Activated T-cell treated with anti-CD3 and anti-CD28 coated beads for 4 hours (primary cell): ENCODE results near the gene RGS4.

Experiments
- DNase-seq: peaks from one replicate; pipeline ENCODE4 v3.0.0-alpha.2; 2020

The RGS4 gene

GRCh38 chr1:163069142-163069541 is at the start of gene RGS4:
RGS4 (plus strand) TSS chr1:163069361; CDS start chr1:163069485, 124 bp downstream.
- DNase-seq = no peak

DNA sequence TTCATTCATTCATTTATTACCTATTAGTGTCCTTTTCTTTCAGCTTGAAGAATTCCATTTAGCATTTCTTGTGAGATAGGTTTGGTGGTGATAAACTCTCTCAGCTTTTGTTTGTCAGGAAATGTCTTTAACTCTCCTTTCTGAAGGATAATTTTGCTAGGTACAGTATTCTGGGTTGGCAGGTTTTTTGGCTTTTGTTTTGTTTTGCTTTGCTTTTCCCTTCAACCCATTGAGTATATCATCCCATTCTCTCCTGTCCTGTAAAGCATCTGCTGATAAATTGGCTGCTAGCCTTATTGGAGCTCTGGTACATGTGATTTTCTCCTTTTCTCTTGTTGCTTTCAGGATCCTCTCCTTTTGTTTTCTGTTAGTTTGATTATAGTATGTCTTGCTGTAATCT is 47.0 kb upstream of the RGS4 start:
- no peak for DNase-seq

- no peak for DNase-seq
These were observed 41.6 kb upstream of the RGS4 start for GRCh38 chr1:163027610-163028009.

DNA sequence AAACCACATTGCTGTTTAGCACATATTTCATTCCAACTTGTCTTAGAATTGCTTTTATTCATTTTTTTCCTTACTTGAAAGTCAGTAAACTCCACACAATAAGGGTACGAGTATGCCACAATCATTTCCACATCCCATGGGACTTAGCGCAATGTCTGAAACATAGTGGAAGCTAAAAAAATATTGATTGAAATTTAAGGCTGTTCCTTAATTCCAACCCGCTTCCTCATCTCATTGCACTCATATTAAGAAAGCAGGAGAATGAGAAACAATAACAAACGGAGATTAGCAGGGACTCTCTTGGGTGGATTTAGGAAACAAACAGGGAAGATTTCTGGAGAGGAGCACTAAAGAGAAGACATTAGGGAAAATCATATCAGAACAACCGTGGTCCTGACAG is 39.3 kb upstream of the RGS4 start:
- DNase-seq = no peak

- DNase-seq = no peak
These were observed 33.5 kb upstream of the RGS4 start for GRCh38 chr1:163035446-163036249.

GRCh38 chr1:163036671-163037070 is 32.5 kb upstream of the RGS4 start:
- DNase-seq = no peak

DNA sequence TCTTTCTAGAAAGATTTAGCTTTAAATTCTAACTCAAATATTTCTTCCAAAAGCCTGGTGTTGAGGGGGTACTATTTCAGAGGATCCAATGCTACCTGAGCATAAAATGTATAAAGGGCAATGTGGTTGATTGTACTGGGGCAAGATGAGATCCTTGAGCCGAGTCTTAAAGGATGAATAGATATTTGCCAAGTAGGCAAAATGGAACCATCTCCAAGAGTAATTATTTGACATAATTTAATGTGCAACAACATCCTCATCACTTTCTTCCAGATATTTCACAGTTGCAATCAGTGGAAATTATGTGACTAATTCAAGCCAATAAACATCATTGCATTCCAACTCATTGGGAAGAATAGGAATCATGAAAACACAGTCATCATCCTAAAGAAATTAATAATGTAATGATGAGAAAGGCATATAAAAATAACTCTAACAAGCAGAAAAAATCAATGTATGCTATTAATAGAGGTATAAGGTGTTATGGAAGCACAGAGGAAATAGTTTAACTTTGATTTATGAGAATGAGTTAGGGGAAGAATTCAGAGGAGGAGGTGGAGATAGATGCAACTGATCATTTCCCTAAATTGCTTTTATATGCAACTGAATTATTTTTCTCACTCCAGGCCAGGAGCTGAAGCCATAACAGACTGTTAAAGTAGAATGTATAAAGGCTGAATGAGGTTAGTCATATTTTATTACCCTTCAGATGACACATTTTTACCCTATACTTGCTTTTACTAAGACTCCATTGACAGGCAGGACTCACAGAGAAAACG is 30.0 kb upstream of the RGS4 start:
- DNase-seq = no peak

GRCh38 chr1:163039707-163040093 is 29.5 kb upstream of the RGS4 start:
- DNase-seq = no peak

DNA sequence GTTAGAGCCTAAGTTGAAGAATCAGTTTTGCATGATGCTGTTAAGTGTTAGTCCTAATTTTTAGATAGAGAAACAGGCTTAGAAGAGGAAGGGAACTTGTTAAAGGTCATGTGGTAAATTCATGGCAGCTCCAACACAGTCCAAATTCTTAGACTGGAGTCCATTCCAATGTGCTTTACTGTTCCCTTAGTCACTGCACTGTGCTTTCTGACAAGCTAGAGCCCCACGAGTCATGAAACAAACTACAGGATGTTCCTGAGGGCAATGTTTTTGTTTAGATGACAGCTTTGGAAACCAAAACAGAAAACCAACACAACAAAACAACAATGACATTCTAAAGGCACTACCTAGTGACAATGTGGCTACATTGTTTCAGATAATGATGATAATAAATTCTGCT is 23.1 kb upstream of the RGS4 start:
- DNase-seq = no peak

- no peak for DNase-seq
These were observed 21.1 kb upstream of the RGS4 start for GRCh38 chr1:163047951-163048659.

DNA sequence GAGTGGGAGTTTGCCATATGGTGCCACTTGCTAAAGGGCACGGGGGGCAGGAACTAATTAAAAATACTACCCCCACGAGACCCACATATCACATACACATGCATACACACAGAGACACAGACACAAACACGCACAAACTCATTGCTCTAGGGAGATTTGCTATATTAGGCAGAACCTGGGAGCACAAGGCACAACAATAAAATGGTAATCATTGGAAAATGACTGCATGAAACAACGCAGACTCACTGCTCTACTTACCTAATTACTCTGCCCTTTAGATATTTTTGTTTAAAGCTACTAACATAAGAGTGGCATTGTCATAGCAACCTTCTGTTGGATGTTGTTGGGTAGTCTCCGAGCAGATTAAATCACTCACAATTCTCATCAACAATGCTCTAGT is 20.3 kb upstream of the RGS4 start:
- DNase-seq = no peak

- DNase-seq = no peak
These were observed 19.9 kb upstream of the RGS4 start for GRCh38 chr1:163049296-163049695.

GRCh38 chr1:163050496-163050895 is 18.7 kb upstream of the RGS4 start:
- DNase-seq = no peak

DNA sequence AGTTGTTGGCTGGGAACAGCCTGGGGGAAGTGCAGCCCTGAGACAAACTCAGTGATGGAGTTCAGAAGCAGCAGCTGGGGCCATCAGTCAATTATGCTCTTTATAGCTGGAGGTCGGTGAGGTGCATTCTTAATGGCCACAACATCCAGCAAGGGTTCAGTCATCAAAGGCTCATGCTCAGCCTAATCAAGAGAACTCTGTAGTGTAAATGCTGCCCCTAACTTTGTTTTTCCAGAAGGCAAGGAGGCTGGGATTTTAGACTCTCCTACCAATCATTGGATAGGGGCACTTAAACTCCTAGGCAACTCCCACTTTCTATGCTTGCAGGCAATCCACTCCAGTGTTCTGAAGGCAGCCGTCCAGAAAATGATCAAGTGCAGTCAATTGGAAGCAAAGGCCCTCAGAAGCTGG is 15.0 kb upstream of the RGS4 start:
- no peak for DNase-seq

DNA sequence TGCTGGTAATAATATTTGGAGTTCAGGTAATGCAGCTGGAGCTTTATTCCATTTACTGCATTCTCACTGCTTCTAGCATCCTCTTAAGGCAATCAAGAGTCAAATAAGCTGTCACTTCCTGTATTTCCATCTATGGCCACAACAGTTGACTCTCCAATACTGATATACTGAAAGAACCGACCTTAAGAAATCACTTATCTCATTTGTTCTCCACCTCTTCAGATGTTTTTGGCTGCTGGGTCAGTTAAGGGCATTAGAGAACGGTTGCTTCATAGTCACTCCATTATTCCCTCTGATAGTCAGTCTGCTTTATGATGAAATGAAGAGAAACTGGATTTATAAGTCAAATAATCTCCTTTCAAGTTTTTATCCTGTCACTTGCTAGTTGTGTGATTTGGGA is 14.2 kb upstream of the RGS4 start:
- DNase-seq = no peak

DNA sequence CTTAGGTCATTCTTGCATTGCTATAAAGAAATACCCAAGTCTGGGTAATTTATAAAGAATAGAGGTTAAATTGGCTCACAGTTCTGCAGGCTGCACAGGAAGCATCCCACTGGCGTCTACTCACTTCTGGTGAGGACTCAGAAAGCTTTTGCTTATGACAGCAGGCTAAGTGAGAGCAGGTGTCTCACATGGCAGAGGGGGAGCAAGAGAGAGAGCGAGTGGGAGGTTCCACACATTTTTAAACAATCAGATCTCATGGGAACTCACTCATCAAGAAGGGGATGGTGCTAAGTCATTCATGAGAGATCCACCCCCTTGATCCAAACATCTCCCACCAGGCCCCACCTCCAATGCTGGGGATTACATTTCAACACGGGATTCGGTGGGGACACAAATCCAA is 13.6 kb upstream of the RGS4 start:
- no peak for DNase-seq

GRCh38 chr1:163056831-163057230 is 12.3 kb upstream of the RGS4 start:
- DNase-seq = no peak

GRCh38 chr1:163060343-163061007 is 8.7 kb upstream of the RGS4 start:
- DNase-seq = no peak

GRCh38 chr1:163063143-163063542 is 6.0 kb upstream of the RGS4 start:
- no peak for DNase-seq

DNA sequence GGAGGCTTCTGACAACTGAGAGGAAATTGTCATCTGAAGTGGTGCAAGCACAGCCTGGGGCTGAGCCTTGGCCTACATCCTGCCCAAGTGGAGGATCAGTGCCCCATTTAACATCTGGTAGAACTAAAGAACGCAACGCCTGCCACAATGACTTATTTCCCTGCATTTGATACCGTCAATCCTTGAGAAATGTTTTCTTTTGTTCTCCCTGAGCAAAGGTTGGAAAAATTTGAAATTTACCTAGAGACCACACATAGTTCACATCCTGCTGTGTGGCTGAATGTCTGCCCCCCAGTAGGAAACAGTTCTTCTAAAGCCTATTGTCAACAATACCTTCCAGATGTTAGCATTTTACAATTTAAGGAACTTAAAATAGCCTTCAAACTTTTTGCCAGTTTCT is 5.6 kb upstream of the RGS4 start:
- no peak for DNase-seq

DNA sequence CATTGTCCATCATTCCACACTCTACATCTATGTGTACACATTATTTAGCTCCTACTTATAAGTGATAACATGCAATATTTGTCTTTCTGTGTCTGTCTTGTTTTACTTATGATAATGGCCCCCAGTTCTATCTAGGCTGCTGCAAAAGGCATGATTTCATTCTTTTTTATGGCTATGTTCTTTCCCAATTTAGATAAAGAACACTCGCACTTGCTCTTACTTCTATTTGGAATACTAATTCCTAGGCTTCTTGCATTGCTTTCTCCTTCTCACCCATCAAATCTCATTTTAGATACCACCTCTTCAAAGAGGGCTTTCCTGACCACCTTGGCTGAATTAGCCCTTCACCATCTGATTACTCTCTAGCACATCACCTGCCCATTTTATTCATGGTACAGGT is 3.0 kb upstream of the RGS4 start:
- DNase-seq = no peak

DNA sequence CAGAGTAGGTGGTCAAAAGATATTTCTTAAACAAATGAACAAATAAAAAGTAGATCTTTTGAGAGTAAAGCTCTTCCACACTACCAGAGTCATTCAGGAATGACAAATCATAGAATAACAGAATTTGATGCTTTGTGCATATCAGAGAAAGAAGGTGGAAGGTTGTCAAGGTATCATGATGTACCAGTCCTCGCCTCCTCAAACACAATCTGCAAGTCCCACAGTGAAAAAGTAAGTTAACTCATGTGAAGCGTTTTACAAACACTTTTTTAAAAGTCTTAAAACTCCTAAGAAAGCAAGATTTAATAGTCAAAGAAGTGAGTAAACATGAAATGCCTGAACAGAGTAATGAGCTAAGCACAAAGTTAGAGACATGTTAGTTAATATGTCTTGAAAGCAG is 2.5 kb upstream of the RGS4 start:
- DNase-seq = no peak

DNA sequence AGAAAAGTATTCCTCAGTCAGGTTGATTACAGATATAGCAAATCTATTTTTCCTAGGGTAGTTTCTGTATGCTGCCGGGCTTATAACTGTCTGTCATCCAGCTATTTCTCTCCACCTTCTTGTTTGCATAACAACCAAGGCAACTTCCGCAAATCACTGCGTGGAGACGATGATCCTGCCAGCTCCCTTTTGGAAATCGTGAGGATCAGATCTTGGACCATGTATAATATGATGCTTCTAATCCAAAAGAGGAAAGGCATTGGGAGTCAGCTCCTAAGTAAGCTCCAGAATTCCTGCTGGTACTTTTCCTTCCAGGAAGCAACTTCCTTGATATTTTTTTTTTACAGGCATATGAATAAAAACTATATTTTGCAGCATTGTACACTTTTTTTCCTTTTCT is 445 bp upstream of the RGS4 start:
- DNase-seq = no peak
